Amniotic epithelial cell (primary cell): ENCODE measurements around the gene PROM1.

Experiments
- DNase-seq: peaks from one replicate; pipeline ENCODE4 v3.0.0-alpha.2; 2010; ENCODE audit warnings: low read depth

PROM1 gene

GRCh38 chr4:15988222-15988621, 95.6 kb downstream of the PROM1 start:
- DNase-seq: no peak

DNA sequence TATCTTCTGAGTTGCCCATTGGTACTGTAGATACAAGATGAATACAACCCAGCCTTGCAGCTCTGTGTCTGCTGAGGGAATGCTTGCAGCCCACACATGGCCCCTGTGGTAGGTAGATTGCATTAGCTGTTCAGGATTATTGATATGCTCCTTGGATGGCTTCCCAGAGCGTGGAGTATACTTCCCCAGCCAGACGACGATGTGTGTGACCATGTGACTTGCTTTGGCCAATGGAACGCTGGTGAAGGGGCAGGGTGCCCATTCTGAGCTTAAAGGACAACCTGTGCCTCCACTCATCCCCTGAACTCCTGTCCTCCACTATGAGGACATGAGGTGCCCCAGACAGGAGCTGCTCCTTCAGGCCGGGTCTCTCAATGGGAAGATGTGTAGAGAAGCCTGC, 96.9 kb downstream of the PROM1 start:
- no peak for DNase-seq

- no peak for DNase-seq
Observed at GRCh38 chr4:15983610-15984009, 100.2 kb downstream of the PROM1 start.

- peak; percentile 41 for DNase-seq
Observed at GRCh38 chr4:15982842-15983524, 100.8 kb downstream of the PROM1 start.

DNA sequence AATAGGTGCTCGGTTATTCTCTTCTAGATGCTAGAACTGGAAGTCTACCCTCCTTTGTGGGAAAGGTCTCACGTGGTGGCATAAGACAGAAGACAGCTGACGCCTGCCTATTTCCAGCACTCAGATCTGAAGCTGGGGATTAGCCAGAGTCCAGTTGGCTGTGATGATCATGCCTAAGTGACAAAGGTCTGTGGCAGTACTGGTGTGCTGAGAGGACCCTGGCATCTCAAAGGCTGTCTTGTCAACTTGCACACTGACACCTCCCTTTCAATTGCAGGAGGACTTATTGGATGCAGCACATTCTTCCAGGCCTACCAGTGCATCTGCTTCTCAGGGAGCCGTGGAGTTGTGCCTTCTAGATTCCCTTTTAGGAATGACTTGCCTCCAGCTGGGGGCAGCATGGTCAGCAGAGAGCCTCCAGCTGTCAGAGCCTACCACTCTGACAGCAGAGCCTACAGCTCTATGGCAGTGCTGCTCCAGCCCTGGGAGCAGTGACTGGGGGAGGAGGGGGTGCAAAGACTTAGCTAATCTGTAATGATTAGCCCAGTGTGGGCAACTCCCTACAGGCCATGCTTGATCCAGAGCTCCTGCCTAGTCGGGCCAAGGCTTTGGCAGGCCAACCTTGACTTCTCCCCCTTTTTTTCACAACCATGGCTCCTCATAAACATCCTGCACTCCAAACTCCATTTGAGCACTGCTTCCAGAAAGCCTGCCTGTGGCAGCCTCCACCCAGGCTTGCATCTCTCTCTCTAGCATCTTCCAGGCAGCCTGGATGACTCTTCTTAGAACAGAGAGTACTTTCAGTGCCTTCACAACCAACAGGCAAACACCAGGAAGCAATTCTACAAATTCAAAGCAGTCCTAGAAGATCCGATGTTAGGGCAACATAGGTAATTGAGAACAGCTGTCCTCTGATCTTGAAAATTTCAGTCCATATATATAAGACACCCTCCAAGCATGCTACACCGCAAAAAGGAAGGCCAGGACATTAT, 107.1 kb downstream of the PROM1 start:
- no peak for DNase-seq

- no peak for DNase-seq
Observed at GRCh38 chr4:15971068-15971801, 112.6 kb downstream of the PROM1 start.

DNA sequence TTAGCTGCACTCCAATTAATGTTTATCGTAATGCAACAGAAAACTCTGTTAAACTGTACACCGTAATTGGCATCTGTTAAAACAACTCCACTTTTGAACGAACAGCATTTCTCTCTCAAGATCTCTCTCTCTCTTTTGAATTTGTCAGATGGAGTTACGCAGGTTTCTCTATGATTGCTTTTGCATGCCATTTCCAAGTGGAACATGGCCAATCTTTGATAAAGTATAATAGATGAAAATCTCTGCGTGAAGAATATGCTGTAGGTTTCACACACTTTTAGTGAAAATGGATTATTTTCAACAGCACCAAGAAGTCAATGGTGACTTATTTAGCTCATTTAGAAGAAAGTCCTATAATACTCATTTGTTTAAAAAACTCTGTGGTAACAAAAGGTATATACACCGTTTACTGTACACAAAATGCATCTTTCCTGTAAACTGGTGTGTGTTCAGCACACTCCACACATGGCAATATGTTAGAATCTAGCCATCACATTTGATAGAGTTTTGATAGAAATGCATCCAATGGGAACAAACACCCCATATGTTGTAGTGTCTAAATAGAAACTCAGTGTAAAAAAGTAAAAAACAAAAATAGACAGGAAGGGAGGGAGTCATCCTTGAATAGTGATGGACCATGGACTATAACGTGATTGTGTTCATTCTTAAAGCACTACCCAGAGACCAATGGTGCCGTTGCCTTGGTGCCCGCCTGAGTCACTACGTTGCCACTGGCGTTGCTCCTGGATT, 115.1 kb downstream of the PROM1 start:
- DNase-seq: no peak

- no peak for DNase-seq
Observed at GRCh38 chr4:15965325-15965724, 118.5 kb downstream of the PROM1 start.

DNA sequence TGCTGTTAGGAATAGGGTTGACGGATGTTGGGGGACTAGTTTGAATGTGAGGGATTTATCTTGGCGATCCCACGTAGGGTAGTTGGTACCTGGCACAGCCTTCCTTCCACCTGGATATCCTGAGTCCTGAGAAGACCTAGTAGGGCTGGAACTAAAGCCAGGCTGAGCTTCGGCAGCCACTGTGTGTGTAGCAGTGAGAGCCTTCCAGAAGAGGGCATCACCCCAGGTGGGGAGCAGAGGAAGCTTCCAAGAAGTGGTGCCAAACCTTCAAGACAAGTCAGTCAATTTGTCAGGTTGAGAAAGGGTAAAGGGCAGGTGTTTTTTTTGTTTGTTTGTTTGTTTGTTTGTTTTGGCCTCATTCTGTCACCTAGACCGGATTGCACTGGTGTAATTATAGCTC, 119.7 kb downstream of the PROM1 start:
- DNase-seq: no peak

DNA sequence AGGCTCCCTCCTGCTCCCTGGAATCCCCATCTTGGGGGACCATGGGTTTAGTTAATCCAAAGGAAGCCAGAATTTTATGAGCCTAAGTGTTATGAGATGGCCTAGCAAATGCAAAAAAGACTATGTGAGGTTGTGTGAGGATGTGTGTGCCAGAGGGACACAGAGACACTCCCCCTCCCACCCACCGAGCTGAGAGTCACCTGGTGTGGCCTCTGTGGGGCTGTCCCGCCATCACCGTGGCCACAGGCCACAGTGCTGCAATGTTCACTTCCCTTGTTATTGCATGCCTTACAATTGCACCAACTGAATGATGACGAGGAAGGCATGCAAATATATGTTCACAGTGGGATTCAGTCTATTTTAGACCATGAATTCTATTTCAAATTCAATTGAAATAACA, 120.2 kb downstream of the PROM1 start:
- DNase-seq: no peak

DNA sequence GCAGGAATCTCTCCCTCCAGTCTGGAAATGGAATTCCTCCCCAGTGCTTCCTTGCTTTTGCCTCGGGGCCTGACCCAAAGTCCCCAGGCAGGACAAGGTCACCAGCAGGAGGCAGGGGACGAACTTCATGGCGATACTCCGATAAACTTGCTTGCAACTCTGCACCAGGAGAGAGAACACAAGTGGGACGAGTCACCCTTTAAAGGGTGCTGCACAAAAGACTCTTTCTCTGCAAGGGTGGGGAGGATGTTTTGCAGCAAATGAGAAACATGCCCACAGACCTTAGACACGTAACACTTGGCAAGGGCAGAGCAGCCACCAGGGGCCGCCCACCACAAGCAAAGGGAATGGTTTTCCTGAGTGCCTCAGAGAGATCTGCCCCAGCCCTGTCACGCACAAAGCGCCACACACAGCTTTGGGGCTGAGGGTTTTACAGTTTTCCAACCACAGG, 120.8 kb downstream of the PROM1 start, which contains the start of gene FGFBP2:
Gene FGFBP2, minus strand, starts transcription at position 175 of the 451 bp plus-strand sequence. Its CDS starts 46 bp downstream, at position 129.
- DNase-seq: peak; percentile 33

- DNase-seq: no peak
Observed at GRCh38 chr4:15961781-15962510, 121.9 kb downstream of the PROM1 start.

DNA sequence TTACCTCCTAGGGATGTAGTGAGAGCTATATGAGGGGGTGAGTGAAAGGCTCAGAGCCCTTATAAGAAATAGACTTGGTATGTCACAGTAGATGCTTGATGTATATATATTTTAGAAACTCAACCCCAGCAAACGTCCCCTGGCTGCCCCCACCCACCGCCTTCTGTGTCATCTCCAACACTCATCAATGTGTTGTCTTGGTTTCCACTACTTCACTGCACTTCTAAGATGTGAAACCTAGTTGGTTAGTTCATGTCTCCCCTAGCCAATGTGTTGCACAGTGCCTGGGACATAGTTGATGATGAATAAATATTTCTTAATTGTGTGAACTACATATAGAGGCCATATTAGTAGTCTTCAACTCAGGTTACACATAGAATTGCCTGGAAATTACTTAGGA, 125.3 kb downstream of the PROM1 start:
- DNase-seq: no peak

DNA sequence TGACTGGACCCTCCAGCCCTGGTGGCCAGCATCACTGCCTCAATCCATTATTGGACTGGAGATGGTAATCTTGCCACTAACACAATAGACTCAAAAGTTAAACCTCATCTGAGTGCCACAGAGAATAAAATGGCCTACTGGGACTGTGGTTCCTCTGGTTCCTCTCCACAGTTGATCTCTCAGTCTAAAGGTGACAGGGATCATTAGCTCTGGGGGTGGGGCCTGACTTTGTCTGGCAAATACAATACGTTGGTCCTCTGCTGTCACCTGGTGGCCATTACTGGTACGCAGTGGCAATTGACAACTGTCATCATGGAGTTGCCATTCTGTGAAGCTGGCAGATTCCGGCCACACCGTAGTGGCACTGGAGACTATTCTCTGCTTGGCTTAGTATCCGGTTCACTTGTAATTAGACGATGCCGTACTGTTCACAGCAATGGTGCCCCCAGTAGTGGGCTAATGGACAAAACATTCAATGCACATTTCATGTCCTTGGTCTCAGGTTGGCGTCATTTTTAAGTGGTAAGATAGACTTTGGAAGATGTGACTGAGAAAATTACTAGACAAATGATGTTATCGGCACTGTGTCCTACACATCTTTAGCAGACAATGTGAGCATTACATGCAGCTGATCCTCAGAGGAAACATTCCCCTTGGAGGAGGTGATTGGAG, 127.5 kb downstream of the PROM1 start:
- DNase-seq: peak; percentile 41

DNA sequence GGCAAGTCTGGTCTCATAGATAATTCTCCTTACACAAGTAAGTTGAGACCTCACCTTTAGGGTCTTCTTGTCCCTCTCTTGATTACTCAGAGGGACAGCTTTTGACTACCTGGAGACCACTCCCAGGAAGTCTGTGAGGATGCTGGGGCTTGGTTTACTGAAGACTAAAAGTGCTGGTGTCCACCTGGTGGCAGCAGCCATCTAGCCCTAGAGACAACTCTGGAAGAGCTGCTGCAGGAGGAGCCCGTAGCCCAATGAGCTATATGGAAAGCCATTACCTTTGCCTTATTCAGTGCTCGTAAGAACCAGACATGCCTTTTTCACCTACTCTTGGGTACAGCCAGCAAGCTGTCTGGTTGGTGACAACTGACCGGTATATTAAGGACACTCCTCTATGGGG, 128.2 kb downstream of the PROM1 start:
- DNase-seq: peak; percentile 12

DNA sequence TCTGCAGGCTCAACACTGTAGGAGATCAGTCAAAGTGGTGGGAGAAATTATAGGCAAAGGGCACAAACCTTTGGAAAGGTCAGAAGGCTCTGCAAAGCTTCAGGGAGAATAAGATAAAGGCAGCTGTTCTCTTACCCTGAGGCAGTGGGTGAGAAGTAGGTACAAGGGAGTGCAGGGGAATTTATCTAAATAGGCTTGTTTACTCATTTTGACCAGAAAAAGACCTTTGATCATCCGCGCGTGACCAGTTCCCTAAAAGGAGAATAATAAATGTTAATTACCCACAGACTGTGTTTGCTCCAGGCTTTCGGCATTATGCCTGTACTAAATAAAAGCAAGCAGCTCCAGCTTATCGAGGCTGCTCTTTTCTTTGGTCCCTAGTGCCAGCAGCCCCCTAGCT, 130.2 kb downstream of the PROM1 start:
- no peak for DNase-seq

- DNase-seq: no peak
Observed at GRCh38 chr4:15951781-15952180, 132.0 kb downstream of the PROM1 start.

GRCh38 chr4:15948826-15949225, 135.0 kb downstream of the PROM1 start:
- DNase-seq: peak; percentile 8

- no peak for DNase-seq
Observed at GRCh38 chr4:15947684-15948083, 136.1 kb downstream of the PROM1 start.

- DNase-seq: peak; percentile 81
Observed at GRCh38 chr4:15945516-15945915, 138.3 kb downstream of the PROM1 start.
